ENCODE results near the gene UGT1A10.
A peak's percentile ranks its signal among the peaks of the same experiment; 100 is the strongest.

GRCh38 chr2:233643128-233643527 lies 6.9 kb downstream of the UGT1A10 start:
- TF ChIP-seq, protein P1, sequence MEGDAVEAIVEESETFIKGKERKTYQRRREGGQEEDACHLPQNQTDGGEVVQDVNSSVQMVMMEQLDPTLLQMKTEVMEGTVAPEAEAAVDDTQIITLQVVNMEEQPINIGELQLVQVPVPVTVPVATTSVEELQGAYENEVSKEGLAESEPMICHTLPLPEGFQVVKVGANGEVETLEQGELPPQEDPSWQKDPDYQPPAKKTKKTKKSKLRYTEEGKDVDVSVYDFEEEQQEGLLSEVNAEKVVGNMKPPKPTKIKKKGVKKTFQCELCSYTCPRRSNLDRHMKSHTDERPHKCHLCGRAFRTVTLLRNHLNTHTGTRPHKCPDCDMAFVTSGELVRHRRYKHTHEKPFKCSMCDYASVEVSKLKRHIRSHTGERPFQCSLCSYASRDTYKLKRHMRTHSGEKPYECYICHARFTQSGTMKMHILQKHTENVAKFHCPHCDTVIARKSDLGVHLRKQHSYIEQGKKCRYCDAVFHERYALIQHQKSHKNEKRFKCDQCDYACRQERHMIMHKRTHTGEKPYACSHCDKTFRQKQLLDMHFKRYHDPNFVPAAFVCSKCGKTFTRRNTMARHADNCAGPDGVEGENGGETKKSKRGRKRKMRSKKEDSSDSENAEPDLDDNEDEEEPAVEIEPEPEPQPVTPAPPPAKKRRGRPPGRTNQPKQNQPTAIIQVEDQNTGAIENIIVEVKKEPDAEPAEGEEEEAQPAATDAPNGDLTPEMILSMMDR (IDR thresholded peaks at IDR 0.05; ENCODE audit: low read depth, low read length, poor library complexity, severe bottlenecking): peak; percentile 34
- no peak for TF ChIP-seq EZH2phosphoT487 (IDR thresholded peaks at IDR 0.05; ENCODE audit: borderline replicate concordance, low read length)

Data from DOHH2 (cell line).